ENCODE measurements around the gene MAMDC4. TPM values are rescaled to one million over a fixed set of nuclear protein-coding genes. Genes with fewer than 3 reads are reported as not detected.
A peak's percentile ranks its signal among the peaks of the same experiment; 100 is the strongest.

Gene MAMDC4
- total RNA-seq, 1 donor from 2014 or later, result 8.5 TPM

- H3K9ac ChIP-seq (ENCODE audit: low read length), result peak within 1 kb of the TSS; percentile 85
- no peaks in the 10 kb centered on the region for H3K36me3 ChIP-seq (ENCODE audit: insufficient read depth, low read length)
- H3K4me2 ChIP-seq (ENCODE audit: low read length), result peak within 1 kb of the TSS; percentile 94
- peak within 1 kb of the TSS; percentile 69 for H3K4me3 ChIP-seq (ENCODE audit: insufficient read depth, low read depth, low read length)
- Mint-ChIP-seq H3K36me3 (ENCODE audit: low read depth, unreplicated experiment) (no peaks in the 10 kb centered on the region), H3K27me3 (ENCODE audit: low read depth, unreplicated experiment) (no peaks in the 10 kb centered on the region), H3K4me3 (ENCODE audit: unreplicated experiment) (peak within 1 kb of the TSS; percentile 91), H3K9me3 (ENCODE audit: unreplicated experiment) (no peaks in the 10 kb centered on the region), H3K27ac (ENCODE audit: unreplicated experiment) (peak within 1 kb of the TSS; percentile 75), H3K4me1 (ENCODE audit: low read depth, unreplicated experiment) (peaks cover 11% of the 10 kb centered on the region)
- H3K79me2 ChIP-seq (ENCODE audit: insufficient read depth, low read length), result peaks cover 44% of the 10 kb centered on the region
- peak within 1 kb of the TSS; percentile 54 for H3K27ac ChIP-seq (ENCODE audit: low read depth, low read length)
- TF ChIP-seq CTCF (IDR thresholded peaks at IDR 0.05; ENCODE audit: insufficient read depth, low read depth, low read length) (no peak), EZH2 (IDR thresholded peaks at IDR 0.05; ENCODE audit: insufficient read depth, low read length) (no peak)
- H4K20me1 ChIP-seq (ENCODE audit: insufficient read depth, low read length), result peaks cover 26% of the 10 kb centered on the region
- DNase-seq (ENCODE audit: low read depth) (peak; percentile 99), FAIRE-seq (no peak)
- H3K9me3 ChIP-seq (ENCODE audit: insufficient read depth, low read depth, low read length), result no peaks in the 10 kb centered on the region
- no peaks in the 10 kb centered on the region for H3K27me3 ChIP-seq (ENCODE audit: insufficient read depth, low read length)
- peak within 1 kb of the TSS; percentile 98 for H2AFZ ChIP-seq (ENCODE audit: low read depth, low read length)
- H3K4me1 ChIP-seq (ENCODE audit: insufficient read depth, low read length), result peaks cover 15% of the 10 kb centered on the region
Measured at GRCh38 chr9:136885950-136886578, 33.9 kb downstream of the MAMDC4 start, which contains the start of gene TRAF2. Gene TRAF2 (plus strand): TSS chr9:136886516. CDS start chr9:136898741, 12,225 bp downstream.

- peak overlapping the region; percentile 93 for H3K4me2 ChIP-seq (ENCODE audit: low read length)
- no peaks in the 10 kb centered on the region for H3K36me3 Mint-ChIP-seq (ENCODE audit: low read depth, unreplicated experiment)
- H3K4me1 ChIP-seq (ENCODE audit: insufficient read depth, low read length), result peaks cover 9% of the 10 kb centered on the region
- no peak for TF ChIP-seq EZH2 (IDR thresholded peaks at IDR 0.05; ENCODE audit: insufficient read depth, low read length)
- TF ChIP-seq CTCF (IDR thresholded peaks at IDR 0.05; ENCODE audit: insufficient read depth, low read depth, low read length), result no peak
- H3K27ac ChIP-seq (ENCODE audit: low read depth, low read length), result peak overlapping the region; percentile 54
- DNase-seq (ENCODE audit: low read depth) (no peak), FAIRE-seq (no peak)
- no peaks in the 10 kb centered on the region for H3K9me3 Mint-ChIP-seq (ENCODE audit: unreplicated experiment)
- H3K36me3 ChIP-seq (ENCODE audit: insufficient read depth, low read length), result no peaks in the 10 kb centered on the region
- peak overlapping the region; percentile 75 for H3K27ac Mint-ChIP-seq (ENCODE audit: unreplicated experiment)
- peak overlapping the region; percentile 85 for H3K9ac ChIP-seq (ENCODE audit: low read length)
- peak overlapping the region; percentile 84 for H2AFZ ChIP-seq (ENCODE audit: low read depth, low read length)
- H3K79me2 ChIP-seq (ENCODE audit: insufficient read depth, low read length), result peaks cover 48% of the 10 kb centered on the region
- H4K20me1 ChIP-seq (ENCODE audit: insufficient read depth, low read length), result peaks cover 26% of the 10 kb centered on the region
- H3K4me3 Mint-ChIP-seq (ENCODE audit: unreplicated experiment), result peak overlapping the region; percentile 91
- H3K27me3 ChIP-seq (ENCODE audit: insufficient read depth, low read length), result no peaks in the 10 kb centered on the region
- peaks cover 6% of the 10 kb centered on the region for H3K4me1 Mint-ChIP-seq (ENCODE audit: low read depth, unreplicated experiment)
- H3K9me3 ChIP-seq (ENCODE audit: insufficient read depth, low read depth, low read length), result no peaks in the 10 kb centered on the region
- H3K27me3 Mint-ChIP-seq (ENCODE audit: low read depth, unreplicated experiment), result no peaks in the 10 kb centered on the region
- peak overlapping the region; percentile 68 for H3K4me3 ChIP-seq (ENCODE audit: insufficient read depth, low read depth, low read length)
Measured at GRCh38 chr9:136886610-136887597, 34.8 kb downstream of the MAMDC4 start.
